Stimulated activated CD8-positive, alpha-beta memory T cell treated with anti-CD3 and anti-CD28 coated beads, Interleukin-7, amount 100 ng/mL, for 1 hour (primary cell): Measurements from ENCODE around the gene IL25.
"Not testable (repeated sequence)": the region's sequence is repeated elsewhere in the genome, so short reads cannot be mapped to it uniquely, and the experiment has no call there.

ENCODE experiments used
- DNase-seq, 2 donors: peaks; one replicate each; pipeline ENCODE4 v3.0.0-alpha.2; 2020; ENCODE audit warnings: low read depth in 2 of 2

IL25 gene

DNA sequence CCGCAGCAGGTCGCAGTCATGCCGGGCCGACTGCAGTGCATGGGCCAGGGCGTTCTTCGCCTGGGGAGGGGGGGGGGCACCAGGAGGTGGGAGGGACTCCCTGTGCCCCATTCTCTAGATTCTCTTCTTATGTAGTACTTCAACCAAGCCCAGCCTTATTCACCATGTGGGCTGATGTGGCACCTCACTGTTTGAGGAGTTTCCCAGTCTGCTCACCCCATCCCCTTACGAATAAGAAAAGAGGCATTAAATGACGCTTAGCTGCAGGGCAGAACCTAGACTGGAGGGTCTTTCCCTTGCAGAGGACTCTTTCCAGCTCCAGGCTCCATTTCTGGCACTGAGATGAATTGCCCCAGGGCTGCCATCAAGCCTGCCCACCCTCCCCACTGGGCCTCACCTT is 16.4 kb downstream of the IL25 start:
- DNase-seq, result no peak

DNA sequence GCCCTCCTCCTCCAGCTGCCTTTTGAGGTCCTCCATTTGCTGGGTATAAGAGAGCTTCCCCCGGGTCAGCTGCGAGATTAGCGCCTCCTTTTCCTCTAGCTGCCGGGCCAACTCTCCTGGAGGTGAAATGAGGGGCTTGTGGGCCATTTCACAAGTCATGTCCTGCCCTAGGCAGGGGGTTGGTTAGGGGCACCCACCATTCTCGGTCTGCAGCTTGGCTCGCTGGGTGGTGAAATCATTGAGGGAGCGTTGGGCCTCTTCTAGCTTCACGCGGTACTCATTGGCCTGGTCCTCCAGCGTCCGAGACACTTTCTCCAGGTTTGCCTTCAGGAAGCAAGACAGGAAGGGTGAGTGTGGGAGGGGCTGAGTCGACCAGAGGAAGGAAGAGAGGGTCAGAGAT is 16.8 kb downstream of the IL25 start:
- DNase-seq, result no peak

DNA sequence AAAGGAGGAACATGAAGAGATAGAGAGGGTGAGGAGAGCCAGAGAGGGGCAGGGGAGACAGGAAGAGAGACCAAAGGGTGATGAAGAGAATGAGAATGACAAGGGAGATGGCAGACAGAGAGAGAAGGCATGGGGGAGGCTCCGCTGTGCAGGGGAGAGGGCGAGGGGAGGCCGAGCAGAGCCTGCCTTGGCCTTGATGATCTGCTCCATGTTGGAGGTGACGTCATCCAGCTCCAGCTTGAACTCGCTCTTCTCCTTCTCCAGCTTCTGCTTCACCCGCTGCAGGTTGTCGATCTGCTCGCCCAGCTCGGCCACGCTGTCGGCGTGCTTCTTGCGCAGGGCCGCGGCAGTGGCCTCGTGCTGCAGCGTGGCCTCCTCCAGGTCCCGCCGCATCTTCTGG is 17.3 kb downstream of the IL25 start:
- not testable (repeated sequence) for DNase-seq

DNA sequence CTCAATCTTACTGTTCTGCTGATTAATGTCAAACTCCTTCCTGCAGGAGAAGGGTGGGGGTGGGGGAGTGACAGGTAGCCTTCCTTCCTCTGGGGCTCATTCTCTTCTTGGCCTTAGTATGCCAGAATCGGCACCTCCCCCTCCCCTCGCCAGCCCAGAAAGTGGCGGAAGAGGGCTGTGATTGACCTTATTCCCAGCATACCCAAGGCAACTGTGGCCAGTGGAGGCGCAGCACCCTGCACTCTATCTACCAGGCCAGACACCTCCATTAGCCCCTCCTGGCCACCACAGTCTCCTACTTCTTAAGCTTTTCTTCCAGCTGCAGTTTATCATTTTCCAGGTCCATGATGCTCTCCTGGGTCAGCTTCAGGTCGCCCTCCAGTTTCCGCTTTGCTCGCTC is 20.0 kb downstream of the IL25 start:
- no peak for DNase-seq

DNA sequence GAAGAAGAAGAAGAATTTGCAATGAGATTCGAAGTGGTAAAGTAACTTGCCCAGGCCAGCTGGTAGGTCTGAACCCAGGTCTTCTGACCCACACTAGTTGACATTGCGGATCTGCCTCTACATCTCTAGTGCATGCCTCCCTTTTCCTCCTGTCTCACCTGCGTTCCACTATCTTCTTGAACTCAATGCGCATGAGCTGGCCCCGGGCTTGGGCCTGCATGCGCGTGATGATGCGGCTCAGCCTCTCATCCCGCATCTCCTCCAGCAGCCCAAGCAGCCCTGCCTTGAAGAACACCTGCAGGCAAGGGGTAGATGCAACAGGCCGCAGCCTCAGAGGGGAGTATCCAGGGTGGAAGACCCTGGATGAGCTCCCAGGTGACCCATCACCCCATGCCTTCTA is 23.5 kb downstream of the IL25 start:
- DNase-seq, result no peak

DNA sequence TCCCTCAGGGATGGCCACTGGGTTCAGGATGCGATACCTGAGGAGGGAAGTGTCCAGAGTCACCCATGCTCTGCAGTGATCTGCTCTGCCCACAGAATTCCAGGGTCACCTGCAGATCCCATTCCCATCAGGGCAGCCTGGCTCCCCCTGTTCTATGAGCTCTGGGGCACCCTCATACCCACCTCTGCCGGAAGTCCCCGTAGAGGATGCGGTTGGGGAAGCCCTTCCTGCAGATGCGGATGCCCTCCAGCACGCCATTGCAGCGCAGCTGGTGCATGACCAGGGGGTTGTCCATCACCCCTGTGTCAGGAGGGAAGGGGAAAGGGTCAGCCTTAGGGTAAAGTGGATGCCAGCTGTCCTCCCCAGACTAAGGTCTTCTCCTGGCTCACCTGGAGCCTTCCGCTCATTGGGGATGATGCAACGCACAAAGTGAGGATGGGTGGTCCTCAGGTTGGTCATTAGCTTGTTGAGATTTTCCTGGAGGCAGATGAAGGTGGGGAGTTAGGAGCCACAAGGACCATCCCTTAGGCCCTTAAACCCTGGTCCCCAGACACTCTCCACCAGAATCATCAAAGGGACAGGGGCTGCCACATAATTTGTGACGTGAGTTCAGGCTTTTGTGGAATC is 24.3 kb downstream of the IL25 start:
- no peak for DNase-seq

DNA sequence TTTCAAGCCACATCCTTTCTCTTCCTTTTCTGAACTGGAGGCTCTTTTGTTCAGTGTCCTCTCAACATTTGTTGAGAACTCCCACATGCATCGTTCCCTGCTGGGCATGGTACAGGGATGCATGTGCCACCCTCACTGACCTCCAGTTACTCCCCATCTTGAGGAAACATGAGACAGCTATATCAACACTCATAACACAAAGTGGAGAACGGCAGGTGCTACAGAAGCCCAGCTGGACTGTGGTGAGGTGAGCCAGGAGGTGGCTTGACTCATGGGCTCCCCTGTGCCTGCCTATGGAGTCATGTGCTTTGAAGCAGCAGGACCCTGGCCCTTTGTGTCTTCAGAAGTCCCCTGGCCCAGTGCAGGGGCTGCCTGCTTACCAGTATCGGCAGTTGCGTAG is 25.7 kb downstream of the IL25 start:
- DNase-seq, result no peak

DNA sequence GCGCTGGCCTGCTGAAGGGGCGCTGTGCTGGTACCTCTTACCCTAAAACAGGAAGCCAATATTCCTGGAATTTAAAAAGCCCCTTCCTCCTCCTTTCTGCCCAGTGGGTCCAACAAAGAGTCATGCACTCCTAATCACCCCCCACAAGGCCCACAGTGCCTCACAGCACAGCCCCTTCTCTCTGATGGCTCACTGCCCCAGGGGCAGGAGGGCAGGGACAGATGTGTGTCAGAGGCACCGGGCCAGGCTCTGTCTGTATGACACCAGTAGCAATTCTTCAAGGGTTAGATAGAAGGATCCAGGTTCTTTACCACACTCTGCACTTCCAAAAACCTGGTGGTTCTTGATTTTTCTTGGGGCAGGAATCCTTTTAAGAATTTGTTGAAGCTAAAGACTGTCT is 26.5 kb downstream of the IL25 start:
- no peak for DNase-seq

DNA sequence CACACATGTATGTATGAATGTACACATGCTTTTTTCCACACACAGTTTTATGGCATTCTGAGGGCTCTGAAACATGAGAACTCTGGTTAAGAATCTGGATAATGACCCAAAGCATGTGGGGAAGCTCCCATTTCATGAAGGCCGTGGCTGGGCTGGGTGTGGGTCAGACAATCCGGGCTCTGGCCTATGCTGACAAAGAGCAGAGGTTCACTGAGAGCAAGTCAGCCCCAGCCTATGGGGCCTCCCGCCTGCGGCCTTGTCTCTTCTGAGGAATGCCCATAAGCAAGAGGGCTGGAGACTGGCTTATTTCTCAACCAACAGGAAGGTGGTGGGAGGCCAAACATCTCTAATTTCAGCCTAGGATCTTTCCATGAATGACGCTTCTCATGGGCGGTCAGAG is 27.0 kb downstream of the IL25 start:
- no peak for DNase-seq

DNA sequence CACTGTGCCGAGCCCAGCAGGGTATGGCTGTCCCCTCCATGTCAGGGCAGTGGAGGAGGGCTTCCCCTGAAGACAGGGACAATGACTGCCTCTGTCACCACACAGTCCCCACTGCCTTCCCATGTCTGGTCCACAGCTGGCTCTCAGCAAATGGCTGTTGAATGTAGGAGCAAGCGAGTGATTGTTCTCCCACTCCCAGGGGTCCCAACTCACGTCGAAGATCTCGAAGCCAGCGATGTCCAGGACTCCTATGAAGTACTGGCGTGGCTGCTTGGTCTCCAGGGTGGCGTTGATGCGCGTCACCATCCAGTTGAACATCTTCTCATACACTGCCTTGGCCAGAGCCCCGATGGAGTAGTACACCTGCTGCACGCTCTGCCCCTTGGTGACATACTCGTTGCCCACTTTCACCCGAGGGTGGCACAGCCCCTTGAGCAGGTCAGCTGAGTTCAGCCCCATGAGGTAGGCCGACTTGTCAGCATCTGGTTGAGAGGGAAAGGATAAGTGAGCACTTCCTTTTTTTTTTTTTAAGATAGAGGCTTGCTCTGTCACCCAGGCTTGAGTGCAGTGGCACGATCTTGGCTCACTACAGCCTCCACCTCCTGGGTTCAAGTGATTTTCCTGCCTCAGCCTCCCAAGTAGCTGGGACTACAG is 28.0 kb downstream of the IL25 start:
- not testable (repeated sequence) for DNase-seq

DNA sequence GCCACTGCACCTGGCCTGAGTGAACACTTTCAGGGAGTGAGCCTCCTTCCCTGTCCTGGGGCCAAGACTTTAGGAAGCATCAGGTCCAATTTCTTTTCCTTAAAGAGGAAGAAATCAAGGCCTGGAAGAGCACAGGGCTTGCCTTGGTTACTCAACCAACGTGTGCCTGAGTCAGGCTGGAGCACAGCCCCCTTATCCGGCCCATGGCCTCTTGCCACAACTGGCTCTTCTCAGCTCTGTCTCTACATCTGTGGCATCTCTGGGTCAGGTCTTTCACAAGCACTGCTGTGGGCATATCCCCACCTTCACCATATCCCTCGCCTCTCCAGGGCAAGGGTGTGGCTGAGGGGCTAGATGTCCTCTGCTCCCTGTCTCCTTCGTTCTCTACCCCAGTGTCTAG is 28.7 kb downstream of the IL25 start:
- no peak for DNase-seq

DNA sequence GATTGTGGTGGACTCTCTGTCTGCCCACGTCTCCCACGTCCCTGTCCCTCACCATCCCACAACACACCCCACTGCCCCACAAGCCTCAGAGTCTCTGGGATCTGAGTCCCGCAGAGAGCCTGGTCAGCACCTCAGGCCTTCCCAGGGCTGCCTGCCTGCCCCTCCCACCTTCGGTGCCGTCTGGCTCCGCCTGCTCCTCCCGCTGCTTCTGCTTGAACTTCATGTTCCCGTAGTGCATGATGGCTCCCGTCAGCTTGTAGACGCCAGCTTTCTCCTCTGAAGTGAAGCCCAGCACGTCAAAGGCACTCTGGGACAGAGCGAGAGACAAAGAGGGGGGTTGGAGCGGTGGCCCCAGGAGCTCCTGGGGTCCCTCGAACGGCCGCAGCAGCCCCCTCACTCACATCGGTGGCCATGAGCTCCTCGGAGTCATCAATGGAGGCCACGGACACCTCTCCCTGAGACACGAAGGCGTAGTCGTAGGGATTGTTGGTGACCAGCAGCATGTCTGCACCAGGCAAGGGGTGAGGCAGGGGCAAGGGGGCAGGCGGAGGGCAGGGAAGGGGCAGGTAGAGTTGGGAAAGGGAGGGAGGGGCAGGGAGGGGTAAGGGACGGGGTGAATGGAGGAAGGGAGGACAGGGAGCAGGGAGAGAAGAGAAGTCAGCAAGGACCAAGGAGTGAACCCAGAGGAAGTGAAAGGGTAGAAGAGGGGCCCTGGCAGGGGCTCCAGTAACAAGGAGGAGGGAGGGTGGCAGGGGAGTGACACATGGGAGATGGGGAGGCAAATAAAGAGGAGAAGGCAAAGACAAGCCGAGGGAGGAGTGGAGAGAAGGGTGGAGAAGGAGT is 29.9 kb downstream of the IL25 start:
- DNase-seq, result no peak

DNA sequence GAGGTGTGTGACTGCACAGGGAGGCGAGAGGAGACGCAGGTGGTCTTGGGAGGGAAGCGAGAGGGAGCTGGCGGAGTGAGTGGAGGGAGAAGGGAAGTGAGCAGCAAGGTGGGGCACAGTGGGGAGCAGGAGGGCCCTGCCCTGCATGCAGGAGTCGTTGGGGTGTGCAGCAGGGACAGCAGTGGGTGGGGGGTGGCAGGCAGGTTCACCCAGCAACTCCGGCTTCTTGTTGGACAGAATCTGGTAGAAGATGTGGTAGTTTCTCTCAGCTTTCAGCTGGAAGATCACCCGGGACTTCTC is 30.5 kb downstream of the IL25 start:
- no peak for DNase-seq

DNA sequence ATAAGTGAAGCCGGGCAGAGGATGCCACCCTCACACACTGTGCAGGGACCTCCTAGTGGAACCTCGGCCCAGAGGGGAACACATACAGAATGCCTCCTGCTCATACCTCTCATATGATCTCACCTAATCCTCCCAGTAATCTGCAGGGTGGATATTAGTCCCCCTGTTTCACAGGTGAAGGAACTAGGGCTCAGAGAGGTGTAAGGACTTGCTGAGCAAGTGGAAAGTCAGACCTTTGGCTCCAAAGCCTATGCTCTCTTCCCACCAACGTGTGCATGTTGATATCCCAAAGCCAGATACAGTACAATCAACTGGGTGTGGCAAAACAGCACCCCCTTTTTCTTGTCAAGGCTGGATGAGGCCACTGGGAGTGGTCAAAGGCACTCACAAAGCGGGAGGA is 31.3 kb downstream of the IL25 start:
- no peak for DNase-seq

DNA sequence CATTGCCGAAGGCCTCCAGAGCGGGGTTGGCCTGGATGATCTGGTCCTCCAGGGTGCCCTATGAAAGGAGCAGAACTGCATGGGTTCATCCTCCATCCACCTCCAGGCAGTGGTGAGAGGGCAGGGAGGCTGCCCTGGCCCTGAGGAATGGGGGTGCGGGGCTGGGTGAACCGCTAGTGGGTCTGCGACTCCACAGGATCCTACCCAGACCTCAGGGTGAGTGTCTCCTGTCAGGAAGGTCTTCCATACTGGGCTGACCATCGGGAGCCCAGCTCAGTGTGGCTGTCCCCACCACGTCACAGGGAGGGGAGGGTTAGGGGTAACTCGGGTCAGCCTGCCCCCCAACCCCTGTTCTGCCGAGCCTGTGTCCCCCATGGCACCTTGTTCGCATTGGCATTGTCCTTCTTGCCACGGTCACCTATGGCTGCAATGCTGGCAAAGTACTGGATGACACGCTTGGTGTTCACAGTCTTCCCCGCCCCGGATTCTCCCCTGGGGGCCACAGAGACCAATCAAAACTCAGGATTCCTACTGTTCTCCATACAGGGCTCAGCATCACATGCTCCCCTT is 31.8 kb downstream of the IL25 start:
- DNase-seq, result no peak

DNA sequence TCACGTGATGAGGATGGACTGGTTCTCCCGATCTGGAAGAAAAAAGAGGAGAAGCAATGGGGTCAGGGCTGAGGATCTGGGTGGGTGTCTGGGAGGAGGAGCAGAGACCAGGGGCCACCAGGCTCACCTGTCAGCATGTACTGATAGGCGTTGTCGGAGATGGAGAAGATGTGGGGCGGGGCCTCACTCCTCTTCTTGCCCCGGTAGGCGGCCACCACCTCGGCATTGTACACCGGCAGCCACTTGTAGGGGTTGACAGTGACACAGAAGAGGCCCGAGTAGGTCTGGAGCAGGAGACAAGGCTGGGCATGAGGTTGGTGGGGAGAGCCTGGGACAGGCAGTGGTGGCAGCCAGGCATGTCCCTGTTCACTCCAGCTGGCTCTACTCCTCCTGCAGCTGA is 32.5 kb downstream of the IL25 start:
- no peak for DNase-seq

DNA sequence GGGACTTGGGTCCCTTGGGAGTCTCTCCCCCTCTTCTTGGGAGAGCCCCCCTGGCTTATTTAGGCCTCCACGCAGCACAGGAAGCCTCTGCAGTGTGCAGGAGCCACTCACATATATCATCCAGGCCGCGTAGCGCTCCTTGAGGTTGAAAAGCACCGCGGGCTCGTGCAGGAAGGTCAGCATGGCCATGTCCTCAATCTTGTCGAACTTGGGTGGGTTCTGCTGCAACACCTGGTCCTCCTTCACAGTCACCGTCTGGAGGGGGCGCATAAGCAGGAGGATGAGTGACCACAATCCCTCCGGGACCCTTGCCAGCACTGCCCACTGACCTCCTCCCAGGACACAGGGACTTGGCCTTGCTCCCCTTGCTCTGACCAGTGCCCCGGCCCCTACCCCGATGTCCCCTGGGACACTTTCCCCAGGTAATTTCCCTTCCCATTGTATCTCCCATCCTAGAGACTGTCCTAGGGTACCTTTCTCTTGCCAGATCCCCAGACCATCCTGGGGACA is 33.0 kb downstream of the IL25 start:
- no peak for DNase-seq

DNA sequence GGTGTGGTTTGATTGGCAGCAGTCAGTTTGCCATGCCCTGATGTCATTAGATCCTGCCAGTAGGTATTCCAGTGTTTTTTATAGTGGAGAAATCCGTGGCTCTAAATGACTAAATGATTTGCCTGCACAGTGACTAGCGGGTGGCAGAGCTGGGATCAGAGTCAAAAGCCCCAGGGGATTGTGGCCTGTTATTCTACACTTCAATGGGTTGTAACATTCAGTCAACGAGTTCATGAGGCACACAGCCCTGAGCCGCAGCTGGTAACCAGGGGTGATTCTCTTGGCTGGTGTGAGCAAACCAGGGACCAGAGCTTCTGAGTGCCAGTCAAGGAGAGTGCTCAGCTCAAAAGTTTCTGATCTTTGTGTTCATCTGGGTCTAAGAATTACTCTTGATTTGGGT is 33.6 kb downstream of the IL25 start:
- DNase-seq, result no peak

DNA sequence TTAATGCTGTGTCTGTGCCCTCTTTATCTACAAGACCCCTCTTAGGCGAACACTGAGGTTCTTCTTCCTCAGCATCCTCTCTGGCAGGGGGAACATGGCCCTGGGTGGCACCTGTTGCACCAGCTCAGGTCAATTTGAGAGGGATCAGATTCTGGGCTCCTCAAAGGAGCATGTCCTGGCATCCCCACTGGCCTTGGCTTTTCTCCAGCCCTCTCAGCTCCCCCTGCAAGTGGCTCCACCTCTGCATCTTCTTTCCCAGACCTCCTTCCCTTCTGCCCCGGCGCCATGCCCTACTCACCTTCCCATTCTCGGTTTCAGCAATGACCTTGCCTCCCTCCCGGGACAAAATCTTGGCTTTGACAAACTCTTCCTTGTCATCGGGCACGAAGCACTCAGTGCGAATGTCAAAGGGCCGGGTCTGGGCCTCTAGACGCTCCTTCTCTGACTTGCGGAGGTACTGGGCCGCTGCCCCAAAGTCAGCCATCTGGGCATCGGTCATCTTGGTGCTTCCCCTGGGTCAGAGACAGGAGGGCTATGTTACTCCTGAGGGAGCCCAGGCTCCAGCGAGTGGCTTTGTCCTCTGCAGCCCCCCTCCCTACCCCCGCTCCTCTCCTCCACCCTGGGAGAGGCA is 34.2 kb downstream of the IL25 start:
- no peak for DNase-seq

DNA sequence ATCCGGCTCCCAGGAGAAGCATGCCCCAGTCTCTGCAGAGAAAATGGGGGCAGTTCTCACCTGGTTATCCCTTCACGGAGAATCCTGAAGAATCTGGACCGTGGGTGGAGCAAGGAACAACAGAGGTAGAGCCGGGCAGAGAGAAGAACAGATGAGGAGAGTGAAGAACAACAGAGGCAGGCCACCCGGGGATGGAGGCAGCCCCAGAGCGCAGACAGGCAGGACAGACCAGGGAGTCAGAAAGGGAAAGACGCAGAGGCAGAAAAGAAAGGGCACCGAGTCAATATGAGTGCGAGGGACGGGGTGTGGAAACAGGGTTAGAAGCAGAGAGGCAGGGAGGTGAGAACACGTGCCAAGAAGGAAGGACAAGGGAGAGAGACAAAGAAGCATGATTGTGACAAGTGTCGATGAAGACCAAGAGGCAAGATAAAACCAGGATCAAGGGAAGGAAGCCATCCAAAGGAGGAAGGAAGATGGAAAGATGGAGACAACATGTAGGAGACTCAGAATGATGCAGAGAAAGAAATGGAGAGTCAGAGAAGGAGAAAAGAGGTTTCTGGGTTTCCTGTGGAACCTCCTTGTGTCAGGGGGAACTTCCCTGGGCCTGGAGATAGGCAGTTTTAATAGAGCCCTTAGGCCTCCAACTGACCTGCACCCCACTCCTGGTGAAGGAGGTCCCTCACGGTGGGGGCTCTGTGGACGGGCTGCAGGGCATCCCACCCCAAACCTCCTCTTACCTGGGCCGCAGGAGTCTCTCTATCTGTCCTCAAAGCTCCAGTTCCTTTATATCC is 35.1 kb downstream of the IL25 start, which contains the start of gene MYH6:
TSS of gene MYH6 (minus strand) at position 758 of the 791 bp plus-strand sequence. CDS start 1,050 bp downstream, outside the sequence.
- no peak for DNase-seq

DNA sequence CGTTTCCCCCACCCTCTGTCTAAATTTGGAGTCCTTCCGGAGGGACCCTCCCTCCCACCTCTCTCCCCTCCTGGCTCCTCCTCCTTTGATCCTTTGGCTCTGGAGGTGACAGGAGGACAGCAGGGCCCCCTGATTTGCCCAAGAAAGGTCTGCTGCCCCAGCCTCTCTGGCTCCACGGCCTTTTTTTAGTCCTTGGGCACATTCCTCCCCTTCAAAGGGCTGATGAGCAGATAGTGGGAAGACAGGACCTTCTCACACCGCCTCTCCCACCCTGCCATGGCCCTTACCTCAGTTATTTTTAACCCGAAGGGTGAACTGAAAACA is 35.7 kb downstream of the IL25 start:
- no peak for DNase-seq
